IMR-90 (cell line): ENCODE data around the gene GGCT. TPM values are rescaled to one million over a fixed set of nuclear protein-coding genes. Genes with fewer than 3 reads are reported as not detected.

Experiments
- ATAC-seq: fragments of 200-7000 bp; cut with Tn5 transposase; 2 replicates; pipeline ENCODE4 v1.9.1; 2020; ENCODE audit warnings: low read depth, mild to moderate bottlenecking, moderate library complexity
- BruUV-seq: library from RNA; stranded (reverse); fragments of 400-500 nt; replicated peaks from 2 replicates; lab custom pipeline; 2021; lab: Mats Ljungman, UMichigan
- CTCF ChIA-PET: fragments of 300-600 bp; formaldehyde crosslinking; extraction: SDS; loops from one replicate; lab custom pipeline; 2021; ENCODE audit warnings: antibody characterized with exemption; lab: Yijun Ruan, JAX
- POLR2A ChIA-PET: fragments of 300-600 bp; sonication (Branson Sonifier 250); formaldehyde crosslinking; loops from one replicate; lab custom pipeline; 2022; ENCODE audit warnings: antibody characterized with exemption; ENCODE audit not compliant: unreplicated experiment; lab: Charles Lee
- DNase-seq: peaks from one replicate; pipeline ENCODE4 v3.0.0; 2013
- H2AFZ ChIP-seq: replicated peaks from 2 replicates; pipeline ENCODE3; 2013; ENCODE audit warnings: low read length, mild to moderate bottlenecking; ENCODE audit not compliant: poor library complexity
- H2AK5ac ChIP-seq: 2 replicates; pipeline ENCODE4 v1.6.1; 2013; ENCODE audit warnings: low read depth, low read length, inconsistent platforms
- H2AK9ac ChIP-seq: replicated peaks from 2 replicates; pipeline ENCODE3; 2013; ENCODE audit warnings: mild to moderate bottlenecking, low read depth, low read length, moderate library complexity; ENCODE audit not compliant: poor library complexity
- H2BK120ac ChIP-seq: 2 replicates; pipeline ENCODE4 v1.6.1; 2013; ENCODE audit warnings: low read depth, low read length, inconsistent platforms
- H2BK15ac ChIP-seq: 3 replicates; pipeline ENCODE4 v1.6.1; 2013; ENCODE audit warnings: low read depth, low read length, inconsistent platforms
- H2BK20ac ChIP-seq: 2 replicates; pipeline ENCODE4 v1.6.1; 2013; ENCODE audit warnings: low read depth, mild to moderate bottlenecking, inconsistent platforms, low read length, moderate library complexity
- H2BK5ac ChIP-seq: 2 replicates; pipeline ENCODE4 v1.6.1; 2013; ENCODE audit warnings: mild to moderate bottlenecking, low read depth, low read length, inconsistent platforms; ENCODE audit not compliant: poor library complexity, severe bottlenecking
- H3K14ac ChIP-seq: replicated peaks from 2 replicates; pipeline ENCODE4 v1.6.1; 2013; ENCODE audit warnings: low read depth, low read length, inconsistent platforms
- H3K18ac ChIP-seq: 2 replicates; pipeline ENCODE4 v1.6.1; 2013; ENCODE audit warnings: low read depth, low read length, control low read depth
- H3K23ac ChIP-seq: 2 replicates; pipeline ENCODE4 v1.6.1; 2013; ENCODE audit warnings: low read depth, low read length, inconsistent platforms
- H3K27ac ChIP-seq: 2 replicates; pipeline ENCODE4 v1.5.1; 2013; ENCODE audit warnings: mild to moderate bottlenecking, control low read depth, low read length; ENCODE audit not compliant: insufficient read depth
- H3K27me3 ChIP-seq: 2 replicates; pipeline ENCODE4 v1.6.1; 2013; ENCODE audit warnings: low read length; ENCODE audit not compliant: control insufficient read depth, insufficient read depth
- H3K36me3 ChIP-seq: 2 replicates; pipeline ENCODE4 v1.6.1; 2013; ENCODE audit warnings: low read length, mixed read lengths; ENCODE audit not compliant: control insufficient read depth, insufficient read depth
- H3K4ac ChIP-seq: 2 replicates; pipeline ENCODE4 v1.6.1; 2013; ENCODE audit warnings: low read depth, low read length, inconsistent platforms
- H3K4me1 ChIP-seq: 2 replicates; pipeline ENCODE4 v1.6.1; 2013; ENCODE audit warnings: low read length, mixed read lengths; ENCODE audit not compliant: control insufficient read depth, insufficient read depth
- H3K4me2 ChIP-seq: 2 replicates; pipeline ENCODE4 v1.6.1; 2013; ENCODE audit warnings: low read depth, mild to moderate bottlenecking, control low read depth, low read length, moderate library complexity
- H3K4me3 ChIP-seq: 2 replicates; pipeline ENCODE4 v1.5.1; 2013; ENCODE audit warnings: low read depth, mild to moderate bottlenecking, control low read depth, low read length, moderate library complexity; ENCODE audit not compliant: insufficient read depth
- H3K56ac ChIP-seq: 2 replicates; pipeline ENCODE4 v1.6.1; 2013; ENCODE audit warnings: low read length, inconsistent platforms; ENCODE audit not compliant: insufficient read depth; ENCODE audit errors: extremely low read depth
- H3K79me1 ChIP-seq, 2 experiments: 2 replicates each; pipeline ENCODE4 v1.6.1; 2013; ENCODE audit warnings: low read length in 2 of 2, inconsistent platforms in 1 of 2, low read depth in 1 of 2
- H3K9ac ChIP-seq: 2 replicates; pipeline ENCODE4 v1.6.1; 2013; ENCODE audit warnings: low read depth, low read length, control low read depth
- H3K9me1 ChIP-seq: 2 replicates; pipeline ENCODE4 v1.6.1; 2013; ENCODE audit warnings: low read length, inconsistent platforms; ENCODE audit not compliant: insufficient read depth
- H3K9me3 ChIP-seq: 2 replicates; pipeline ENCODE4 v1.6.1; 2013; ENCODE audit warnings: low read length; ENCODE audit not compliant: control insufficient read depth, insufficient read depth
- H4K20me1 ChIP-seq: 2 replicates; pipeline ENCODE4 v1.6.1; 2013; ENCODE audit warnings: low read length, inconsistent platforms; ENCODE audit not compliant: insufficient read depth
- H4K5ac ChIP-seq: 2 replicates; pipeline ENCODE4 v1.6.1; 2013; ENCODE audit warnings: mild to moderate bottlenecking, low read depth, low read length, control low read depth
- H4K8ac ChIP-seq, 2 experiments: 2 replicates each; pipeline ENCODE4 v1.6.1; 2013; ENCODE audit warnings: low read depth in 2 of 2, low read length in 2 of 2, control low read depth in 1 of 2, inconsistent platforms in 1 of 2
- H4K91ac ChIP-seq: 2 replicates; pipeline ENCODE4 v1.6.1; 2013; ENCODE audit warnings: low read depth, low read length, inconsistent platforms; ENCODE audit not compliant: insufficient read depth
- CEBPB ChIP-seq: IDR thresholded peaks from 2 replicates; pipeline ENCODE4 v1.6.1; 2012; ENCODE audit warnings: low read depth, low read length, improper control_type of control experiment
- CHD1 ChIP-seq: IDR thresholded peaks from 2 replicates; pipeline ENCODE4 v1.6.1; 2012; ENCODE audit warnings: low read depth, low read length, improper control_type of control experiment
- ELK1 ChIP-seq: fragments of 150-350 bp; IDR thresholded peaks from 2 replicates; pipeline ENCODE4 v1.6.1; 2016; ENCODE audit warnings: low read depth, mild to moderate bottlenecking, low read length, moderate library complexity, borderline replicate concordance
- FOS ChIP-seq: fragments of 150-350 bp; IDR thresholded peaks from 2 replicates; pipeline ENCODE4 v1.6.1; 2016; ENCODE audit warnings: low read depth, low read length
- MAFK ChIP-seq: IDR thresholded peaks from 2 replicates; pipeline ENCODE4 v1.6.1; 2012; ENCODE audit warnings: low read depth, low read length, improper control_type of control experiment
- MAZ ChIP-seq: IDR thresholded peaks from 2 replicates; pipeline ENCODE4 v1.6.1; 2012; ENCODE audit warnings: low read depth, mild to moderate bottlenecking, low read length, improper control_type of control experiment, moderate library complexity, borderline replicate concordance
- MXI1 ChIP-seq: IDR thresholded peaks from 2 replicates; pipeline ENCODE4 v1.6.1; 2012; ENCODE audit warnings: low read depth, mild to moderate bottlenecking, low read length, moderate library complexity, borderline replicate concordance
- NFE2L2 ChIP-seq: fragments of 150-350 bp; IDR thresholded peaks from 2 replicates; pipeline ENCODE4 v1.6.1; 2016; ENCODE audit warnings: low read depth, mild to moderate bottlenecking, low read length
- RAD21 ChIP-seq: IDR thresholded peaks from 2 replicates; pipeline ENCODE4 v1.6.1; 2012; ENCODE audit warnings: low read length, improper control_type of control experiment
- RCOR1 ChIP-seq: IDR thresholded peaks from 2 replicates; pipeline ENCODE4 v1.6.1; 2012; ENCODE audit warnings: mild to moderate bottlenecking, low read length, improper control_type of control experiment; ENCODE audit not compliant: insufficient replicate concordance
- RFX5 ChIP-seq: IDR thresholded peaks from 2 replicates; pipeline ENCODE4 v1.8.0; 2012; ENCODE audit warnings: low read depth, mild to moderate bottlenecking, low read length, moderate library complexity
- SMC3 ChIP-seq: fragments of 150-350 bp; IDR thresholded peaks from 2 replicates; pipeline ENCODE4 v1.6.1; 2016; ENCODE audit warnings: low read depth, mild to moderate bottlenecking, antibody characterized with exemption, low read length, moderate library complexity
- WGBS, 2 experiments: methylation state at CpG; one replicate each; pipeline versions ENCODE4 v1.1.5 to v1.1.7; 2013; ENCODE audit warnings: missing lambda C conversion rate in 2 of 2; ENCODE audit not compliant: insufficient read length in 1 of 2; ENCODE audit errors: extremely low coverage in 2 of 2; 5-methylcytosine and 5-hydroxymethylcytosine counted together
- dilution Hi-C: fragments of 300-500 bp; cut with HindIII; formaldehyde crosslinking; loops from one replicate; pipeline ENCODE4 v1.14.3; 2018; ENCODE audit warnings: low sequenced_read_pairs; ENCODE audit not compliant: unreplicated experiment
- in situ Hi-C: fragments of 300-500 bp; cut with MboI; formaldehyde crosslinking; loops from 3 replicates; pipeline ENCODE4 v1.14.3; 2019; ENCODE audit warnings: low sequenced_read_pairs, inconsistent platforms, mixed read lengths
- intact Hi-C: fragments of 100-400 bp; cut with micrococcal nuclease; formaldehyde crosslinking; loops from 2 replicates; pipeline ENCODE4 v1.10.0; 2022
- polyA plus RNA-seq, 3 experiments: library from polyadenylated mRNA; depleted of rRNA; stranded (reverse); fragments of >200 nt; gene quantifications; 2 replicates each; pipeline ENCODE4 v1.2.3, GENCODE V29; 2012; ENCODE audit warnings: low replicate concordance in 1 of 3
- total RNA-seq: library from RNA; depleted of rRNA; stranded (reverse); fragments of >200 nt; gene quantifications from 2 replicates; pipeline ENCODE4 v1.2.3, GENCODE V29; 2012
- TF ChIP-seq, protein P1 (sequence below): conservative IDR thresholded peaks from 2 replicates; pipeline ENCODE4 v1.5.1; 2012; ENCODE audit warnings: mild to moderate bottlenecking, low read depth, low read length, improper control_type of control experiment
- TF ChIP-seq, protein P2 (sequence below): fragments of 150-350 bp; IDR thresholded peaks from 2 replicates; pipeline ENCODE4 v1.6.1; 2017; ENCODE audit warnings: mild to moderate bottlenecking, antibody characterized with exemption, low read length, low read depth

The GGCT gene
- total and polyA plus RNA-seq, 2 of the 4 experiments (the other 2 are of a cell fraction), result 12.0 to 18.6 TPM

DNA sequence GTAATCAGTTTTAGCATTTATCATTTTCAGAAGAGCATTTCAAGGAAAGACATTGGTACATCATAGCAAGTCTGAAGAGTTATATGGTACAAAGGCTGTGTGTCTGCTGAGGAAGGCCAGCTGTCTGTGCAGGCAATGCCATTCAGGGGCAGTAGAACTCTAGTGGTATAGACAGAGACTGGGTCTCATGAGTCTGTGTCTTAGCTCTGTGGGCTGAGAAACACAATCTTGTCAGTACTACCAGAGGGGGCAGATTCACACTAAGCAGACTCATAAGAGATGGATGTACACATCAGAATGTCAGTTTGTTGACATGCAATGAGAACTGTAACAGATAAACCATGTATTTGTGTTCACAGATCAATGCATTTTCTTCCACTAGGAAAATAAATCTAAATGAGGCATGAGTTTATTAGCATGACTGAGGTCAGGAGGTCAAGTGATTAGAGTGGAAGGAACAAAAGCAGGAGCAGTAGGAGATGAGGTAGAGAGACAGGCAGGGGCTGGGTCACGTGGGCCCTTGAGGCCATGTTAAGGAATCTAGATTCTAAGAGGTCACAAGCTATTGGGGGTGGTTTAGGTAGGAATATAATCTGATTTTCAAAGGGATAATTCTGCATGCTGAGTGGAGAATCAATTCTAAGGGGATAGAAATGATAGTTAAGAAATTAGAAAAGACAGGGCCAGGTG is 7.5 kb upstream of the GGCT start:
- Histone ChIP-seq H4K8ac (no peak overlapping the region), H2BK5ac (no peak overlapping the region), H2AK5ac (no peak overlapping the region), H2BK15ac (no peak overlapping the region), H3K4me1 (no peaks in the 10 kb centered on the region), H3K9me3 (no peaks in the 10 kb centered on the region), H3K79me1 (no peaks in the 10 kb centered on the region), H3K9me1 (no peaks in the 10 kb centered on the region), H3K4ac (no peak overlapping the region), H3K4me2 (no peak overlapping the region), H3K36me3 (no peaks in the 10 kb centered on the region), H3K18ac (no peak overlapping the region), H2BK120ac (no peak overlapping the region), H3K4me3 (no peak overlapping the region), H3K14ac (no peak overlapping the region), H3K27me3 (no peaks in the 10 kb centered on the region), H3K27ac (no peak overlapping the region), H4K91ac (no peak overlapping the region), H2AK9ac (no peak overlapping the region), H3K9ac (no peak overlapping the region), H3K56ac (no peak overlapping the region), H3K23ac (no peak overlapping the region), H4K5ac (no peak overlapping the region), H2AFZ (no peak overlapping the region), H2BK20ac (no peak overlapping the region), H4K20me1 (no peaks in the 10 kb centered on the region)
- BruUV-seq, result no TSS peak
- intact Hi-C loops (no loop called here), in situ Hi-C loops (no loop called here), dilution Hi-C loops (no loop called here)
- POLR2A ChIA-PET, result no interaction called here
- WGBS, 2 experiments, result no CpG with 5 or more reads among the region's 1 CpG
- DNase-seq (no peak), ATAC-seq (no peak)
- TF ChIP-seq CEBPB, result no peak
- TF ChIP-seq FOS, result no peak
- no peak for TF ChIP-seq NFE2L2
- no peak for TF ChIP-seq CHD1
- TF ChIP-seq MXI1, result no peak
- TF ChIP-seq ELK1, result no peak
- TF ChIP-seq RAD21, result no peak
- TF ChIP-seq, protein P1, sequence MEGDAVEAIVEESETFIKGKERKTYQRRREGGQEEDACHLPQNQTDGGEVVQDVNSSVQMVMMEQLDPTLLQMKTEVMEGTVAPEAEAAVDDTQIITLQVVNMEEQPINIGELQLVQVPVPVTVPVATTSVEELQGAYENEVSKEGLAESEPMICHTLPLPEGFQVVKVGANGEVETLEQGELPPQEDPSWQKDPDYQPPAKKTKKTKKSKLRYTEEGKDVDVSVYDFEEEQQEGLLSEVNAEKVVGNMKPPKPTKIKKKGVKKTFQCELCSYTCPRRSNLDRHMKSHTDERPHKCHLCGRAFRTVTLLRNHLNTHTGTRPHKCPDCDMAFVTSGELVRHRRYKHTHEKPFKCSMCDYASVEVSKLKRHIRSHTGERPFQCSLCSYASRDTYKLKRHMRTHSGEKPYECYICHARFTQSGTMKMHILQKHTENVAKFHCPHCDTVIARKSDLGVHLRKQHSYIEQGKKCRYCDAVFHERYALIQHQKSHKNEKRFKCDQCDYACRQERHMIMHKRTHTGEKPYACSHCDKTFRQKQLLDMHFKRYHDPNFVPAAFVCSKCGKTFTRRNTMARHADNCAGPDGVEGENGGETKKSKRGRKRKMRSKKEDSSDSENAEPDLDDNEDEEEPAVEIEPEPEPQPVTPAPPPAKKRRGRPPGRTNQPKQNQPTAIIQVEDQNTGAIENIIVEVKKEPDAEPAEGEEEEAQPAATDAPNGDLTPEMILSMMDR, result no peak
- TF ChIP-seq MAZ, result no peak
- no peak for TF ChIP-seq MAFK
- no peak for TF ChIP-seq RCOR1
- TF ChIP-seq SMC3, result no peak
- TF ChIP-seq, protein P2, sequence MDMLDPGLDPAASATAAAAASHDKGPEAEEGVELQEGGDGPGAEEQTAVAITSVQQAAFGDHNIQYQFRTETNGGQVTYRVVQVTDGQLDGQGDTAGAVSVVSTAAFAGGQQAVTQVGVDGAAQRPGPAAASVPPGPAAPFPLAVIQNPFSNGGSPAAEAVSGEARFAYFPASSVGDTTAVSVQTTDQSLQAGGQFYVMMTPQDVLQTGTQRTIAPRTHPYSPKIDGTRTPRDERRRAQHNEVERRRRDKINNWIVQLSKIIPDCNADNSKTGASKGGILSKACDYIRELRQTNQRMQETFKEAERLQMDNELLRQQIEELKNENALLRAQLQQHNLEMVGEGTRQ, result no peak
- TF ChIP-seq RFX5, result no peak
- CTCF ChIA-PET, result interaction anchor here (0.8 to 1.3 kb wide), 2 partner anchors 52 kb away, joined by 3 to 4 read pairs; no protein-coding TSS in a partner anchor
